Left renal pelvis (tissue), 4 donors: ENCODE data around the gene C1QTNF2. TPM values are rescaled to one million over a fixed set of nuclear protein-coding genes. Genes with fewer than 3 reads are reported as not detected.

ENCODE experiments used
- DNase-seq, 4 donors: peaks; one replicate each; pipeline ENCODE4 v3.0.0-alpha.2; 2013; ENCODE audit warnings: low read depth in 4 of 4, low spot score in 3 of 4
- polyA plus RNA-seq, 4 donors: library from polyadenylated mRNA; unstranded; fragments of 120-200 nt; gene quantifications; one replicate each; pipeline ENCODE4 v1.2.1, GENCODE V29; 2013; ENCODE audit not compliant: insufficient read length in 4 of 4

The C1QTNF2 gene
- polyA plus RNA-seq, 4 donors: 1.5 to 27.0 (median 2.4) TPM

- no peak for DNase-seq
These were observed 59.7 kb downstream of the C1QTNF2 start for GRCh38 chr5:160310552-160311295.

GRCh38 chr5:160310140-160310539 is 60.3 kb downstream of the C1QTNF2 start:
- DNase-seq: no peak

- no peak for DNase-seq
These were observed 63.7 kb downstream of the C1QTNF2 start for GRCh38 chr5:160306696-160307095.

GRCh38 chr5:160305319-160305718 is 65.1 kb downstream of the C1QTNF2 start:
- no peak for DNase-seq

- no peak for DNase-seq
These were observed 66.7 kb downstream of the C1QTNF2 start for GRCh38 chr5:160303690-160304089.

- no peak for DNase-seq
These were observed 72.2 kb downstream of the C1QTNF2 start for GRCh38 chr5:160298189-160298588.

- no peak for DNase-seq
These were observed 72.7 kb downstream of the C1QTNF2 start for GRCh38 chr5:160297776-160298175.

Other genes starting within 250 kb of the C1QTNF2 start
- gene FABP6, start 141.1 kb downstream of the C1QTNF2 start, polyA plus RNA-seq: under 1 TPM in 1 of 4 donors, not detected in 3; 0.30 TPM
- gene CCNJL, start 58.1 kb downstream of the C1QTNF2 start, polyA plus RNA-seq: 1 to 10 TPM; 6.5 to 9.2 (median 8.7) TPM
- 10 to 100 TPM; 14.3 to 16.1 (median 15.7) TPM for gene FAM200C, start 29.4 kb upstream of the C1QTNF2 start, polyA plus RNA-seq
- 10 to 100 TPM; 44.8 to 69.2 (median 65.6) TPM for gene SLU7, start 48.5 kb upstream of the C1QTNF2 start, polyA plus RNA-seq
- gene PTTG1, start 51.2 kb upstream of the C1QTNF2 start, polyA plus RNA-seq: 10 to 100 TPM; 58.6 to 78.9 (median 71.6) TPM